DOHH2 (cell line): ENCODE results near the gene MARK1.

Source experiments
- H3F3A ChIP-seq: fragments of 200-600 bp; sonication (generic), shearing (Covaris generic); 2 replicates; pipeline ENCODE4 v1.6.0; 2016; ENCODE audit warnings: antibody characterized with exemption, mild to moderate bottlenecking; ENCODE audit not compliant: control insufficient read depth, insufficient read depth
- H3K27ac ChIP-seq: fragments of 200-600 bp; sonication (generic); 2 replicates; pipeline ENCODE4 v1.5.1; 2014; ENCODE audit warnings: low read depth, mild to moderate bottlenecking, low read length, moderate library complexity
- H3K27me3 ChIP-seq: fragments of 200-600 bp; sonication (generic); 2 replicates; pipeline ENCODE4 v1.6.1; 2014; ENCODE audit warnings: mild to moderate bottlenecking, low read length, mixed read lengths; ENCODE audit not compliant: control insufficient read depth
- H3K36me3 ChIP-seq: fragments of 200-600 bp; sonication (generic); 2 replicates; pipeline ENCODE4 v1.6.1; 2014; ENCODE audit warnings: mild to moderate bottlenecking, low read length, moderate library complexity, mixed read lengths; ENCODE audit not compliant: control insufficient read depth
- H3K4me1 ChIP-seq: fragments of 200-600 bp; sonication (generic); 2 replicates; pipeline ENCODE4 v1.6.1; 2014; ENCODE audit warnings: mild to moderate bottlenecking, low read length, mixed read lengths; ENCODE audit not compliant: control insufficient read depth
- H3K4me2 ChIP-seq: fragments of 200-600 bp; sonication (generic); 2 replicates; pipeline ENCODE4 v1.6.0; 2014; ENCODE audit warnings: mild to moderate bottlenecking, low read length, moderate library complexity
- H3K4me3 ChIP-seq: fragments of 200-600 bp; sonication (generic); 2 replicates; pipeline ENCODE4 v1.5.1; 2014; ENCODE audit warnings: mild to moderate bottlenecking, low read length, mixed read lengths
- H3K79me2 ChIP-seq: fragments of 200-600 bp; sonication (generic); 2 replicates; pipeline ENCODE4 v1.6.1; 2014; ENCODE audit warnings: mild to moderate bottlenecking, low read length, mixed read lengths; ENCODE audit not compliant: control insufficient read depth
- H3K9me2 ChIP-seq: fragments of 200-600 bp; sonication (generic); replicated peaks from 2 replicates; pipeline ENCODE4 v1.6.1; 2014; ENCODE audit warnings: mild to moderate bottlenecking, low read length, mixed read lengths; ENCODE audit not compliant: control insufficient read depth
- H3K9me3 ChIP-seq: fragments of 200-600 bp; sonication (generic); 2 replicates; pipeline ENCODE4 v1.6.1; 2014; ENCODE audit warnings: antibody characterized with exemption, low read length, mixed read lengths; ENCODE audit not compliant: control insufficient read depth, insufficient read depth
- H4K20me1 ChIP-seq: fragments of 200-600 bp; sonication (generic); 2 replicates; pipeline ENCODE4 v1.6.0; 2014; ENCODE audit warnings: low read depth, mild to moderate bottlenecking, antibody characterized with exemption, low read length, moderate library complexity; ENCODE audit not compliant: control insufficient read depth, insufficient read depth
- CTCF ChIP-seq: fragments of 200-600 bp; sonication (generic); IDR thresholded peaks from one replicate; pipeline ENCODE4 v1.5.1; 2014; ENCODE audit warnings: antibody characterized with exemption, mild to moderate bottlenecking, low read depth, low read length; ENCODE audit not compliant: poor library complexity, severe bottlenecking
- EZH2phosphoT487 ChIP-seq: fragments of 200-600 bp; sonication (generic); IDR thresholded peaks from 2 replicates; pipeline ENCODE4 v1.6.1; 2017; ENCODE audit warnings: borderline replicate concordance, mild to moderate bottlenecking, antibody characterized with exemption, low read length, moderate library complexity, mixed read lengths

MARK1 gene

GRCh38 chr1:220684890-220685289, 157.0 kb downstream of the MARK1 start:
- Histone ChIP-seq H3K36me3 (no peaks in the 10 kb centered on the region), H3K27me3 (no peaks in the 10 kb centered on the region; the same call in 1 of the 2 replicates), H3K4me1 (no peaks in the 10 kb centered on the region), H3K27ac (no peak overlapping the region), H3K9me3 (peaks cover 2% of the 10 kb centered on the region; the same call in 1 of the 2 replicates), H4K20me1 (no peaks in the 10 kb centered on the region), H3K4me3 (no peak overlapping the region), H3K9me2 (no peaks in the 10 kb centered on the region), H3K79me2 (no peaks in the 10 kb centered on the region), H3K4me2 (no peak overlapping the region), H3F3A (no peaks in the 10 kb centered on the region)
- TF ChIP-seq EZH2phosphoT487 (no peak), CTCF (no peak)

- no peaks in the 10 kb centered on the region for H3K36me3 ChIP-seq
- H3K4me2 ChIP-seq = no peak overlapping the region
These were observed 157.9 kb downstream of the MARK1 start for GRCh38 chr1:220685879-220686278.

GRCh38 chr1:220687809-220688208, 159.9 kb downstream of the MARK1 start:
- Histone ChIP-seq H3K79me2 (no peaks in the 10 kb centered on the region), H3K27ac (no peak overlapping the region), H3K9me2 (no peaks in the 10 kb centered on the region), H3K9me3 (peaks cover 3% of the 10 kb centered on the region; the same call in 1 of the 2 replicates), H3K36me3 (no peaks in the 10 kb centered on the region), H3K4me2 (no peak overlapping the region), H3K4me3 (no peak overlapping the region), H3F3A (no peaks in the 10 kb centered on the region), H3K4me1 (no peaks in the 10 kb centered on the region), H4K20me1 (no peaks in the 10 kb centered on the region), H3K27me3 (no peaks in the 10 kb centered on the region)
- TF ChIP-seq EZH2phosphoT487 (no peak), CTCF (no peak)

More at GRCh38 chr1:220685879-220686278, 157.9 kb downstream of the MARK1 start:
- H3K27ac ChIP-seq = no peak overlapping the region
- H3K4me3 ChIP-seq = no peak overlapping the region
- H3K9me2 ChIP-seq = no peaks in the 10 kb centered on the region
- H3K4me1 ChIP-seq = no peaks in the 10 kb centered on the region
- TF ChIP-seq EZH2phosphoT487 (no peak), CTCF (no peak)
- no peaks in the 10 kb centered on the region for H3K27me3 ChIP-seq
- H3K79me2 ChIP-seq = no peaks in the 10 kb centered on the region
- H3F3A ChIP-seq = no peaks in the 10 kb centered on the region
- no peaks in the 10 kb centered on the region for H4K20me1 ChIP-seq
- peaks cover 3% of the 10 kb centered on the region; the same call in 1 of the 2 replicates for H3K9me3 ChIP-seq
